B cell (primary cell): ENCODE measurements around the gene MORC2. TPM values are rescaled to one million over a fixed set of nuclear protein-coding genes. Genes with fewer than 3 reads are reported as not detected.
A peak's percentile ranks its signal among the peaks of the same experiment; 100 is the strongest.

ENCODE experiments used
- ATAC-seq: fragments of 200-7000 bp; cut with Tn5 transposase; one replicate; pipeline ENCODE4 v1.10.0; 2021; ENCODE audit warnings: low read depth, mild to moderate bottlenecking, moderate number of reproducible peaks, moderate library complexity
- CTCF ChIA-PET: fragments of 350-600 bp; sonication (Branson Sonifier 250); formaldehyde crosslinking; loops from one replicate; lab custom pipeline; 2021; ENCODE audit warnings: antibody characterized with exemption, inconsistent platforms; lab: Charles Lee
- POLR2A ChIA-PET: fragments of 350-600 bp; sonication (Branson Sonifier 250); formaldehyde crosslinking; loops from one replicate; lab custom pipeline; 2021; ENCODE audit warnings: antibody characterized with exemption; lab: Charles Lee
- DNase-seq: peaks from one replicate; pipeline ENCODE4 v3.0.0; 2013
- H2AFZ ChIP-seq: 2 replicates; pipeline ENCODE4 v1.6.1; 2012; ENCODE audit warnings: mild to moderate bottlenecking, low read depth, low read length; ENCODE audit not compliant: insufficient read depth, poor library complexity, severe bottlenecking
- H3K27ac ChIP-seq, 2 donors: 1 replicate in 1 of 2; 2 replicates in 1 of 2; pipeline ENCODE4 v1.5.1; 2012 to 2013; ENCODE audit warnings: low read length in 2 of 2, mild to moderate bottlenecking in 2 of 2, moderate library complexity in 1 of 2
- H3K27me3 ChIP-seq, 4 experiments: fragments of 200-600 bp in 1 of 4; sonication (generic) in 1 of 4; replicated peaks in 1 of 4; 1 replicate in 2 of 4; 2 replicates in 2 of 4; pipeline versions ENCODE4 v1.6.1 to v1.7.0; 2013 to 2016; ENCODE audit warnings: low read length in 3 of 4, mild to moderate bottlenecking in 2 of 4, mixed read lengths in 1 of 4, moderate library complexity in 1 of 4; ENCODE audit not compliant: insufficient read depth in 4 of 4, control insufficient read depth in 3 of 4; ENCODE audit errors: control extremely low read depth in 1 of 4
- H3K36me3 ChIP-seq, 2 experiments: replicated peaks in 1 of 2; 1 replicate in 1 of 2; 2 replicates in 1 of 2; pipeline versions ENCODE4 v1.6.1 to v1.7.1; 2013; ENCODE audit warnings: low read length in 1 of 2; ENCODE audit not compliant: insufficient read depth in 2 of 2, control insufficient read depth in 1 of 2; ENCODE audit errors: control extremely low read depth in 1 of 2, extremely low read depth in 1 of 2
- H3K4me1 ChIP-seq, 2 donors: fragments of 200-600 bp in 1 of 2; sonication (generic) in 1 of 2; 1 replicate in 1 of 2; 2 replicates in 1 of 2; pipeline versions ENCODE4 v1.5.1 to v1.6.1; 2013 to 2017; ENCODE audit warnings: low read length in 2 of 2; ENCODE audit not compliant: control insufficient read depth in 2 of 2, insufficient read depth in 2 of 2
- H3K4me2 ChIP-seq: replicated peaks from 2 replicates; pipeline ENCODE3; 2012; ENCODE audit warnings: mild to moderate bottlenecking, low read depth, low read length; ENCODE audit not compliant: poor library complexity, severe bottlenecking
- H3K4me3 ChIP-seq, 5 experiments: fragments of 200-600 bp in 1 of 5; sonication (generic) in 1 of 5; 1 replicate in 3 of 5; 2 replicates in 2 of 5; pipeline versions ENCODE4 v1.5.1 to v1.7.0; 2011 to 2016; ENCODE audit warnings: low read length in 4 of 5, mild to moderate bottlenecking in 4 of 5, low read depth in 2 of 5, control low read depth in 1 of 5, moderate library complexity in 1 of 5; ENCODE audit not compliant: insufficient read depth in 1 of 5; ENCODE audit errors: control extremely low read depth in 1 of 5, extremely low read depth in 1 of 5
- H3K79me2 ChIP-seq: fragments of 200-600 bp; sonication (generic); one replicate; pipeline ENCODE4 v1.6.0; 2016; ENCODE audit warnings: low read length; ENCODE audit not compliant: control insufficient read depth, insufficient read depth
- H3K9ac ChIP-seq: fragments of 200-600 bp; sonication (generic); 2 replicates; pipeline ENCODE4 v1.6.1; 2017; ENCODE audit warnings: mild to moderate bottlenecking, low read length, moderate library complexity
- H3K9me3 ChIP-seq, 3 donors: one replicate each; pipeline versions ENCODE4 v1.6.1 to v1.7.1; 2013; ENCODE audit warnings: low read length in 2 of 3; ENCODE audit not compliant: control insufficient read depth in 2 of 3, insufficient read depth in 1 of 3; ENCODE audit errors: control extremely low read depth in 1 of 3
- H4K20me1 ChIP-seq: 2 replicates; pipeline ENCODE4 v1.6.0; 2012; ENCODE audit warnings: mild to moderate bottlenecking, low read length; ENCODE audit not compliant: insufficient read depth, control insufficient read depth, poor library complexity, severe bottlenecking
- H3K27ac Mint-ChIP-seq: one replicate; pipeline ENCODE4 v1.8.0; 2021; ENCODE audit warnings: mixed read lengths
- H3K27me3 Mint-ChIP-seq: one replicate; pipeline ENCODE4 v1.8.0; 2021; ENCODE audit warnings: mixed read lengths
- H3K4me1 Mint-ChIP-seq: one replicate; pipeline ENCODE4 v1.8.0; 2021; ENCODE audit warnings: mixed read lengths
- H3K4me3 Mint-ChIP-seq: one replicate; pipeline ENCODE4 v1.8.0; 2021; ENCODE audit warnings: mixed read lengths
- H3K9me3 Mint-ChIP-seq: one replicate; pipeline ENCODE4 v1.8.0; 2022; ENCODE audit warnings: mixed read lengths; ENCODE audit not compliant: insufficient read depth
- CTCF ChIP-seq: fragments of 200-600 bp; IDR thresholded peaks from one replicate; pipeline ENCODE4 v1.8.0; 2022; ENCODE audit warnings: antibody characterized with exemption, mild to moderate bottlenecking
- EZH2 ChIP-seq: IDR thresholded peaks from 2 replicates; pipeline ENCODE4 v1.6.1; 2012; ENCODE audit warnings: borderline replicate concordance, low read depth, mild to moderate bottlenecking, moderate library complexity, low read length; ENCODE audit not compliant: insufficient read depth, poor library complexity, severe bottlenecking
- WGBS: methylation state at CpG from one replicate; pipeline ENCODE4 v1.1.5; 2013; ENCODE audit warnings: missing lambda C conversion rate; ENCODE audit not compliant: insufficient coverage; 5-methylcytosine and 5-hydroxymethylcytosine counted together
- intact Hi-C: fragments of 100-400 bp; cut with micrococcal nuclease; formaldehyde crosslinking; loops from one replicate; pipeline ENCODE4 v1.10.0; 2022
- polyA plus RNA-seq: library from polyadenylated mRNA; depleted of rRNA; stranded (reverse); fragments of >200 nt; gene quantifications from 2 replicates; pipeline ENCODE4 v1.2.3, GENCODE V29; 2012
- total RNA-seq, 2 donors: library from RNA; stranded (reverse); fragments of 120-200 nt in 1 of 2; gene quantifications; 1 replicate in 1 of 2; 2 replicates in 1 of 2; pipeline versions ENCODE4 v1.2.3 to v1.2.4, GENCODE V29; 2013 to 2022

MORC2 gene
- total and polyA plus RNA-seq, 2 donors (not counting 1 experiment from before 2014, with no cell fraction given) = 10.1 to 25.0 TPM

- ATAC-seq (peak; percentile 45), DNase-seq (peak; percentile 50)
- Histone ChIP-seq H3K9me3 (peaks cover 0 to 10% (median 8%) of the 10 kb centered on the region in 3 donors), H3K9ac (peak overlapping the region; percentile 39), H3K4me2 (peak overlapping the region; percentile 64), H3K27ac (peak overlapping the region; percentile 34 to 68), H3K27me3 (no peaks in the 10 kb centered on the region), H3K4me3 (peak overlapping the region in 2 of 5 experiments; percentile 17 to 25), H3K36me3 (peaks cover 0 to 2% of the 10 kb centered on the region in 2 experiments), H3K4me1 (peaks cover 9 to 14% of the 10 kb centered on the region in 2 donors), H3K79me2 (peaks cover 5% of the 10 kb centered on the region), H4K20me1 (peaks cover 2% of the 10 kb centered on the region), H2AFZ (peak overlapping the region; percentile 54)
- TF ChIP-seq EZH2 (no peak), CTCF (no peak)
- POLR2A ChIA-PET = no interaction called here
- intact Hi-C loops = no loop called here
- 55% methylated on average over 16 of the region's 16 CpGs for WGBS
- Mint-ChIP-seq H3K4me1 (peaks cover 16% of the 10 kb centered on the region), H3K9me3 (no peaks in the 10 kb centered on the region), H3K27ac (peak overlapping the region; percentile 81), H3K27me3 (no peaks in the 10 kb centered on the region), H3K4me3 (peak overlapping the region; percentile 73)
- CTCF ChIA-PET = interaction anchor here (1.2 kb wide), 1 partner anchor 267 kb away, joined by 4 read pairs; the partner anchor contains the start of gene SLC35E4
Observed at GRCh38 chr22:30902496-30903357, 65.8 kb downstream of the MORC2 start.

- no peak for DNase-seq
- Histone ChIP-seq H3K36me3 (no peaks in the 10 kb centered on the region), H3K9me3 (peaks cover 0 to 6% (median 3%) of the 10 kb centered on the region in 3 donors), H4K20me1 (peaks cover 21% of the 10 kb centered on the region), H3K27me3 (no peaks in the 10 kb centered on the region), H3K4me3 (no peak overlapping the region), H3K4me1 (no peaks in the 10 kb centered on the region), H3K9ac (no peak overlapping the region), H2AFZ (no peak overlapping the region), H3K79me2 (no peaks in the 10 kb centered on the region), H3K4me2 (no peak overlapping the region), H3K27ac (no peak overlapping the region)
- no CpG with 5 or more reads among the region's 3 CpGs for WGBS
- ATAC-seq = no peak
- H3K9me3 Mint-ChIP-seq = no peaks in the 10 kb centered on the region
- POLR2A ChIA-PET = no interaction called here
- TF ChIP-seq CTCF (no peak), EZH2 (no peak)
- H3K27ac Mint-ChIP-seq = no peak overlapping the region
- H3K27me3 Mint-ChIP-seq = no peaks in the 10 kb centered on the region
- H3K4me3 Mint-ChIP-seq = no peak overlapping the region
- intact Hi-C loops = no loop called here
- CTCF ChIA-PET = interaction anchor here (0.6 kb wide), 1 partner anchor 268 kb away, joined by 3 read pairs; no protein-coding TSS in a partner anchor
- H3K4me1 Mint-ChIP-seq = no peaks in the 10 kb centered on the region
Observed at GRCh38 chr22:30894371-30894740, 74.2 kb downstream of the MORC2 start.
